Heart right ventricle (tissue), 16 donors: ENCODE data around the gene KIF5C. TPM values are rescaled to one million over a fixed set of nuclear protein-coding genes. Genes with fewer than 3 reads are reported as not detected.

Experiments
- ATAC-seq, 8 donors: fragments of 200-7000 bp; cut with Tn5 transposase; one replicate each; pipeline ENCODE4 v1.9.1; 2020; ENCODE audit warnings: mild to moderate bottlenecking in 8 of 8, moderate library complexity in 8 of 8, moderate number of reproducible peaks in 1 of 8
- DNase-seq, 2 donors: peaks; one replicate each; pipeline ENCODE4 v3.0.0-alpha.2; 2020
- H3K27ac ChIP-seq, 10 donors: fragments of 200-600 bp; sonication (generic) in 2 of 10; one replicate each; pipeline versions ENCODE4 v1.5.0 to v1.8.0; 2020 to 2022; ENCODE audit warnings: mild to moderate bottlenecking in 3 of 10
- H3K27me3 ChIP-seq, 7 donors: fragments of 200-600 bp; one replicate each; pipeline ENCODE4 v1.8.0; 2021 to 2022; ENCODE audit warnings: mild to moderate bottlenecking in 2 of 7
- H3K36me3 ChIP-seq, 9 donors: fragments of 200-600 bp; sonication (generic) in 1 of 9; one replicate each; pipeline versions ENCODE4 v1.5.0 to v1.8.0; 2020 to 2022; ENCODE audit warnings: mild to moderate bottlenecking in 2 of 9
- H3K4me1 ChIP-seq, 9 donors: fragments of 200-600 bp; sonication (generic) in 1 of 9; one replicate each; pipeline versions ENCODE4 v1.5.0 to v1.8.0; 2020 to 2022; ENCODE audit warnings: mild to moderate bottlenecking in 4 of 9
- H3K4me3 ChIP-seq, 10 donors: fragments of 200-600 bp; sonication (generic) in 2 of 10; one replicate each; pipeline versions ENCODE4 v1.5.0 to v1.8.0; 2020 to 2022; ENCODE audit warnings: mild to moderate bottlenecking in 7 of 10, moderate library complexity in 2 of 10
- H3K9me3 ChIP-seq, 11 donors: fragments of 200-600 bp in 10 of 11; sonication (generic) in 2 of 11; one replicate each; pipeline versions ENCODE4 v1.5.0 to v1.8.0; 2013 to 2022; ENCODE audit warnings: mild to moderate bottlenecking in 2 of 11, control low read depth in 1 of 11, moderate library complexity in 1 of 11
- CTCF ChIP-seq, 9 donors: fragments of 200-600 bp; sonication (generic) in 2 of 9; IDR thresholded peaks; one replicate each; pipeline versions ENCODE4 v1.5.0 to v1.8.0; 2021 to 2022; ENCODE audit warnings: antibody characterized with exemption in 9 of 9, mild to moderate bottlenecking in 5 of 9, moderate library complexity in 1 of 9
- WGBS, 2 donors: extraction: QIAGEN DNeasy Blood & Tissue Kit; methylation state at CpG; one replicate each; pipeline ENCODE4 v1.1.7; 2013; ENCODE audit warnings: inconsistent platforms in 1 of 2; 5-methylcytosine and 5-hydroxymethylcytosine counted together
- intact Hi-C, 10 donors: fragments of 100-400 bp; cut with DNase I; formaldehyde crosslinking; loops; one replicate each; pipeline versions ENCODE4 v1.11.1 to v1.14.2; 2022
- polyA plus RNA-seq, 2 donors: library from polyadenylated mRNA; stranded (reverse); fragments of 200-250 nt; gene quantifications; one replicate each; pipeline ENCODE4 v1.2.3, GENCODE V29; 2013
- total RNA-seq, 10 donors: library from RNA; stranded (reverse); fragmentation: NEBNext Ultra II Directional in 3 of 10; extraction: Animal tissue kit (Norgen Biotek cat#: 25700) in 3 of 10; gene quantifications; one replicate each; pipeline versions ENCODE4 v1.2.1 to v1.2.4, GENCODE V29; 2021 to 2023
- donor health status: Arrhythmogenic right ventricular cardiomyopathy.
- donor health status: ischemic (EF 13 %, LVEDD 7.1; RV severe dilation, severe dysfunction).
- donor health status: healthy with polysubstance abuse.
- donor health status: DM: no; HTN: yes; CAD: no.
- donor health status: DM: no; HTN: no; CAD: no.
- donor health status: ischemic (EF 25% LVEDD 6.9; RV normal size, moderate dysfunction).
- donor health status: ischemic (EF 25% LVEDD 5.7; RV mildly dilated, moderate dysfunction).
- donor health status: healthy.
- donor health status: DM: yes; HTN: yes; CAD: no.
- donor health status: Ischemic cardiomyopathy.
- donor health status: ischemic (EF 35%, LVEDD 5.7; RV mildly dilated, moderate dysfunction).
- donor health status: nonischemic (EF 11% LVEDD 7.7; RV severe dilation, severe dysfunction).
- donor health status: DM: yes; HTN: yes; CAD: no.
- donor health status: PGD.
- donor health status: ischemic (EF 29% LVEDD 5.4; RV normal size, mild dysfunction).
- donor health status: nonischemic (EF 23%, LVEDD 6.1; RV moderate dilation, normal function).

Gene KIF5C
- total and polyA plus RNA-seq, 12 donors: 0.21 to 0.94 (median 0.42) TPM

DNA sequence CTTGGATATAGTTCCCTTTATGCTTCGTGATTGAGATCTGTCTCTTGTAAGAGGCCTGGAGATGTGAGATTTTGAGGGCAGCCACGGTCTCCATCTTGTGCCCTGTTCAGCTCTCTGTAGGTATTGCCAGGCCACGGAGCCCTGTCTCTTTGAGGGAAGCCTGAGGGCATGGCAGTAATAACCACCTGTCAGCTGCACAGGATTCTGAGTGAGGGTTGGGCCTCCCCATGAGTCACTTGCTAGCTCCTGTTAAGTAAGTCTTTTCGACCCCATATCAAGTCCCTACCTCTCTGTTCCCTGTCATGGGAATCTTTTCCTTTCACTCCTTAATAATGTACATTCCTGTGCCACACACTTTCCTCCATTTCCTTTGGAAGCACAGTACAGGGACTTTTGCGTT, 183.9 kb downstream of the KIF5C start:
- Histone ChIP-seq H3K36me3 (no peaks in the 10 kb centered on the region), H3K4me1 (no peaks in the 10 kb centered on the region), H3K9me3 (no peaks in the 10 kb centered on the region), H3K4me3 (no peak overlapping the region), H3K27ac (no peak overlapping the region), H3K27me3 (peaks cover 0 to 6% (median 3%) of the 10 kb centered on the region in 7 donors)
- DNase-seq (no peak), ATAC-seq (no peak)
- 81 to 86% methylated on average over 5 of the region's 5 CpGs for WGBS, 2 donors
- TF ChIP-seq CTCF (IDR thresholded peaks at IDR 0.05): no peak
- intact Hi-C loops: no loop called here

DNA sequence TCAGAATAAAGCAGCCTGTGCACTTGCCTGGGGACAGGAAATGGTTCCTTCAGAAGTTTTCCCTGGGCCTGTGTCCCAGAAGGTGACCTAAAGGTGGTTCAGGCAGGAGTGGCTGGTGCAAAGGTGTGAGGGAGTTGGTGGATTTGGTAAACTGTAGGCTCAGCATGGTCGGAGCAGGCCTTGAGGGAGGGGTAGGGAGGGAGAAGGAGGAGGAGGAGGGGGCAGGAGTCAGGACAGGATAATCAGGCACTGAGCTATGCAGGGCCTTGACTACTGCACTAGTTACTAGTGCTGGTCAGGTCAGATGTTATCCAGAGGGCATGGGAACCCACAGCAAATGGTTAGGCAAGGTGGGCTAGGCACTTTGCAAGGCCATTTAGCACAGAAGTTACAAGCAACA, 184.8 kb downstream of the KIF5C start:
- no peak for TF ChIP-seq CTCF (IDR thresholded peaks at IDR 0.05)
- 79% methylated on average over 1 of the region's 1 CpG for WGBS, 2 donors
- Histone ChIP-seq H3K27ac (no peak overlapping the region), H3K9me3 (no peaks in the 10 kb centered on the region), H3K4me3 (no peak overlapping the region), H3K4me1 (peaks cover 0 to 3% (median 0%) of the 10 kb centered on the region in 9 donors), H3K36me3 (no peaks in the 10 kb centered on the region), H3K27me3 (peaks cover 0 to 6% (median 3%) of the 10 kb centered on the region in 7 donors)
- intact Hi-C loops: no loop called here
- DNase-seq: no peak
- no peak for ATAC-seq

DNA sequence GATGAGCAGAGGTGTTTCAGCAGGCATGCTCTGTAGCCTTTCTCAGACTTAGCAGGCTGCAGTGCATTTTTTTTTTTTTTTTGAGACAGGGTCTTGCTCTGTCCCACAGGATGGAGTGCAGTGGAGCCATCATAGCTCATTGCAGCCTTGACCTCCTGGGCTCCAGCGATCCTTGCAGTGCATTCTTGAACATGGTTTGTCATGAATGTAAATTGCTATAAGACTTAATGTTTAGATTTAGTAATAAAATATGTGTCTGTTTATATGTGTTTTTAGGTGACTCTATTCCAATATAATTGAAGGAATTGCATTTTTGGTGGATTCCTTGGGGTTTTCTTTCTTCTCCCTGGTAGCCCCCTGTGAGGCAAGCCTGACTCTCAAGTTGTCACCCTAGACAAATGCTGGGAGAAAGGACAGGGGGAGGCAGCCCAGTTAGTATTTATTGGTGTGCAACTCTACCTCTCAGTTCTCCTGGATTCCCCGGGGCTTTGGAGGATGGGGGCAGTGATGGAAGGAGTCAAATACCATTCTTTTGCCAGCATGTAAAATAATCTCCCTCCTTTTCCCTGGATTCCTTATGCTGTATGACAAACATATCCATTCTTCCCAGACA, 186.2 kb downstream of the KIF5C start:
- no peaks in the 10 kb centered on the region for H3K36me3 ChIP-seq
- no peak overlapping the region for H3K4me3 ChIP-seq
- no peak overlapping the region for H3K27ac ChIP-seq
- TF ChIP-seq CTCF (IDR thresholded peaks at IDR 0.05): no peak
- H3K9me3 ChIP-seq: no peaks in the 10 kb centered on the region
- DNase-seq (no peak), ATAC-seq (no peak)
- intact Hi-C loops: no loop called here
- whole genome bisulfite sequencing, 2 donors: 81 to 93% methylated on average over 2 of the region's 2 CpGs
- peaks cover 0 to 4% (median 0%) of the 10 kb centered on the region in 7 donors for H3K27me3 ChIP-seq
- H3K4me1 ChIP-seq: peaks cover 0 to 7% (median 0%) of the 10 kb centered on the region in 9 donors

GRCh38 chr2:149062531-149062930, 187.5 kb downstream of the KIF5C start:
- Histone ChIP-seq H3K36me3 (no peaks in the 10 kb centered on the region), H3K4me3 (no peak overlapping the region), H3K27me3 (peaks cover 0 to 4% (median 0%) of the 10 kb centered on the region in 7 donors), H3K4me1 (peaks cover 0 to 7% (median 0%) of the 10 kb centered on the region in 9 donors), H3K9me3 (no peaks in the 10 kb centered on the region), H3K27ac (no peak overlapping the region)
- intact Hi-C loops: no loop called here
- WGBS, 2 donors: 80 to 82% methylated on average over 3 of the region's 3 CpGs
- ATAC-seq: no peak
- no peak for DNase-seq
- no peak for TF ChIP-seq CTCF (IDR thresholded peaks at IDR 0.05)
